LoVo (cell line): ENCODE data around the gene KLHL29.
"Not testable (repeated sequence)": the region's sequence is repeated elsewhere in the genome, so short reads cannot be mapped to it uniquely, and the experiment has no call there.

Experiments used
- DNase-seq: peaks from one replicate; pipeline ENCODE4 v3.0.0-alpha.2; 2016; ENCODE audit warnings: low spot score

KLHL29 gene

GRCh38 chr2:23384551-23385343, at the start of gene KLHL29:
Gene KLHL29 (plus strand): TSS chr2:23385179. CDS start chr2:23562197, 177,018 bp downstream.
- DNase-seq, result peak; percentile 59

GRCh38 chr2:23335550-23335949, 49.4 kb upstream of the KLHL29 start:
- DNase-seq, result no peak

GRCh38 chr2:23342075-23342474, 42.9 kb upstream of the KLHL29 start:
- DNase-seq, result no peak

- no peak for DNase-seq
These were observed 39.0 kb upstream of the KLHL29 start for GRCh38 chr2:23346029-23346428.

GRCh38 chr2:23346781-23347180, 38.2 kb upstream of the KLHL29 start:
- no peak for DNase-seq

GRCh38 chr2:23347471-23348092, 37.4 kb upstream of the KLHL29 start:
- DNase-seq, result no peak

GRCh38 chr2:23348093-23348481, 36.9 kb upstream of the KLHL29 start:
- DNase-seq, result not testable (repeated sequence)

GRCh38 chr2:23349508-23349907, 35.5 kb upstream of the KLHL29 start:
- DNase-seq, result no peak

- no peak for DNase-seq
These were observed 34.8 kb upstream of the KLHL29 start for GRCh38 chr2:23350041-23350791.

GRCh38 chr2:23350792-23351355, 34.1 kb upstream of the KLHL29 start:
- no peak for DNase-seq

GRCh38 chr2:23351388-23352141, 33.4 kb upstream of the KLHL29 start:
- peak; percentile 71 for DNase-seq

- DNase-seq, result no peak
These were observed 30.4 kb upstream of the KLHL29 start for GRCh38 chr2:23354554-23354953.

- DNase-seq, result no peak
These were observed 30.0 kb upstream of the KLHL29 start for GRCh38 chr2:23355001-23355400.

- DNase-seq, result no peak
These were observed 28.3 kb upstream of the KLHL29 start for GRCh38 chr2:23356711-23357110.

- DNase-seq, result no peak
These were observed 25.1 kb upstream of the KLHL29 start for GRCh38 chr2:23359631-23360567.

- DNase-seq, result no peak
These were observed 24.3 kb upstream of the KLHL29 start for GRCh38 chr2:23360571-23361125.

- no peak for DNase-seq
These were observed 23.8 kb upstream of the KLHL29 start for GRCh38 chr2:23361152-23361551.

- DNase-seq, result no peak
These were observed 21.7 kb upstream of the KLHL29 start for GRCh38 chr2:23363268-23363667.

GRCh38 chr2:23363831-23364230, 21.1 kb upstream of the KLHL29 start:
- DNase-seq, result no peak

- no peak for DNase-seq
These were observed 18.3 kb upstream of the KLHL29 start for GRCh38 chr2:23366720-23367119.
